ENCODE measurements around the gene AQP10.

GRCh38 chr1:154323493-154323892 lies 2.6 kb downstream of the AQP10 start:
- TF ChIP-seq CTCF (IDR thresholded peaks at IDR 0.05 in 2 of 3, conservative IDR thresholded peaks at IDR 0.05 in 1 of 3; ENCODE audit: insufficient read depth in 2 of 3, low read depth in 1 of 3, low read length in 3 of 3) (no peak), MECOM (CRISPR knock-in tag; IDR thresholded peaks at IDR 0.05) (no peak), POLR2A (conservative IDR thresholded peaks at IDR 0.05) (no peak), MAX (CRISPR knock-in tag; IDR thresholded peaks at IDR 0.05) (no peak), ZNF232 (CRISPR knock-in tag; IDR thresholded peaks at IDR 0.05) (no peak), EZH2 (IDR thresholded peaks at IDR 0.05; ENCODE audit: borderline replicate concordance, low read depth, low read length) (no peak), TAF1 (IDR thresholded peaks at IDR 0.05; ENCODE audit: control insufficient read depth, extremely low read depth, insufficient read depth, low read length, severe bottlenecking) (no peak), GATA2 (CRISPR knock-in tag; IDR thresholded peaks at IDR 0.05) (no peak), ZNF224 (CRISPR knock-in tag; IDR thresholded peaks at IDR 0.05) (no peak), ZNF76 (CRISPR knock-in tag; IDR thresholded peaks at IDR 0.05; ENCODE audit: borderline replicate concordance) (no peak), IRF2 (CRISPR knock-in tag; IDR thresholded peaks at IDR 0.05) (no peak), NR3C1 (CRISPR knock-in tag; IDR thresholded peaks at IDR 0.05) (no peak), SP1 (CRISPR knock-in tag; IDR thresholded peaks at IDR 0.05) (no peak)
